ENCODE measurements around the gene KIF1B.

DNA sequence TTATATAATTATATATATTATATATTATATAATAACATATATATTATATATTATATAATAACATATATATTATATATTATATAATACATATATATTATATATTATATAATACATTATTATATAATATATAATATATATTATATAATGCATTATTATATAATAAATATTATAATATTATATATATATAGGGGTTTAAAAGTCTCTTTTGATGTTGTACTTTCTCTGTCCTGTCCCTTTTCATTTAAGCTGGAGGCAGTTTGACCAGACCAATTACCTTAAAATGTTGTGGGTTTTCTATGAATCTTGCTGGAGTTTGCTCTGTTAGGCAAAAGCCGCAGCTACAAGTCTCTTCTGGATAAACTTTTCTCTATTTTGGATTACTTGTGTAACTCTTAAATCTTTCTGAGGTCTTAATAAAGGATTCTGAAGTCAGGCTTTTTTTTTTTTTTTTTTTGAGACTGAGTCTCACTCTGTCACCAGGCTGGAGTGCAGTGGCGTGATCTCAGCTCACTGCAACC is 22.2 kb upstream of the KIF1B start:
- TF ChIP-seq, protein P1, sequence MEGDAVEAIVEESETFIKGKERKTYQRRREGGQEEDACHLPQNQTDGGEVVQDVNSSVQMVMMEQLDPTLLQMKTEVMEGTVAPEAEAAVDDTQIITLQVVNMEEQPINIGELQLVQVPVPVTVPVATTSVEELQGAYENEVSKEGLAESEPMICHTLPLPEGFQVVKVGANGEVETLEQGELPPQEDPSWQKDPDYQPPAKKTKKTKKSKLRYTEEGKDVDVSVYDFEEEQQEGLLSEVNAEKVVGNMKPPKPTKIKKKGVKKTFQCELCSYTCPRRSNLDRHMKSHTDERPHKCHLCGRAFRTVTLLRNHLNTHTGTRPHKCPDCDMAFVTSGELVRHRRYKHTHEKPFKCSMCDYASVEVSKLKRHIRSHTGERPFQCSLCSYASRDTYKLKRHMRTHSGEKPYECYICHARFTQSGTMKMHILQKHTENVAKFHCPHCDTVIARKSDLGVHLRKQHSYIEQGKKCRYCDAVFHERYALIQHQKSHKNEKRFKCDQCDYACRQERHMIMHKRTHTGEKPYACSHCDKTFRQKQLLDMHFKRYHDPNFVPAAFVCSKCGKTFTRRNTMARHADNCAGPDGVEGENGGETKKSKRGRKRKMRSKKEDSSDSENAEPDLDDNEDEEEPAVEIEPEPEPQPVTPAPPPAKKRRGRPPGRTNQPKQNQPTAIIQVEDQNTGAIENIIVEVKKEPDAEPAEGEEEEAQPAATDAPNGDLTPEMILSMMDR (IDR thresholded peaks at IDR 0.05; ENCODE audit: borderline replicate concordance, extremely low read depth, low read length, poor library complexity, severe bottlenecking), result no peak
- TF ChIP-seq EZH2 (IDR thresholded peaks at IDR 0.05; ENCODE audit: borderline replicate concordance, low read depth, low read length, severe bottlenecking), result no peak
